ENCODE data around the gene HDHD2.

The HDHD2 gene

DNA sequence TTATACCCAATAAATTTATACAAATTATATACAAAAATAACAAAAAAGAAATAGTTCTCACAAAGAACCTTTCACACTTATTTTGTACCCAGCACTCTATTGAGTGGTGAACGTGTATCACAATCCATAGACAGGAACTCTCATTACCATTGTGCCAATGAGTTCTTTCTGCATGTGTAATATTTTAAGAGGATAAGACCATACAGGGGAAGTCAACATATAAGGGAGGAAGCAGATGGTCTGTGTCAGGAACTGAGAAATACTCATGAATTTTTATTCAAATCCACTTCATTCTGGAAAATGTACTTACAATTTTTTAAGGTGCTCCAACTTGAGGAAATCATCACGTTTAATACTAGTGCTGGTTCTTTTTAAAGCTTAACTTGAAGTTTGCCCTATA, 87.8 kb downstream of the HDHD2 start:
- no peak for DNase-seq (ENCODE audit: low read depth)
